Measurements from ENCODE around the gene ASTN2. TPM values are rescaled to one million over a fixed set of nuclear protein-coding genes. Genes with fewer than 3 reads are reported as not detected.

Gene ASTN2
- polyA plus RNA-seq, 4 donors, result 3.0 to 15.2 (median 3.7) TPM

- DNase-seq (no peak), FAIRE-seq (no peak)
- H3K27ac ChIP-seq (ENCODE audit: low read depth in 1 of 3, low read length in 2 of 3), result no peak overlapping the region
- no peaks in the 10 kb centered on the region for H3K36me3 ChIP-seq (ENCODE audit: control insufficient read depth in 3 of 3, insufficient read depth in 2 of 3, low read depth in 1 of 3, low read length in 3 of 3)
- WGBS, 3 donors, result 0 to 36% (median 32%) methylated on average over 1 of the region's 1 CpG
- H3K4me3 ChIP-seq (ENCODE audit: low read depth in 1 of 3, low read length in 3 of 3), result no peak overlapping the region
- H3K4me1 ChIP-seq (ENCODE audit: control insufficient read depth in 3 of 3, insufficient read depth in 2 of 3, low read depth in 1 of 3, low read length in 2 of 3), result no peaks in the 10 kb centered on the region
- no peaks in the 10 kb centered on the region for H3K27me3 ChIP-seq (ENCODE audit: control insufficient read depth in 3 of 3, insufficient read depth in 3 of 3, low read length in 3 of 3)
- no peaks in the 10 kb centered on the region for H3K9me3 ChIP-seq (ENCODE audit: control insufficient read depth in 2 of 2, insufficient read depth in 1 of 2, low read depth in 1 of 2, low read length in 1 of 2)
These were observed 183.8 kb downstream of the ASTN2 start for GRCh38 chr9:117231012-117231411.

- FAIRE-seq (no peak), DNase-seq (no peak)
- WGBS, 3 donors, result 53 to 70% (median 59%) methylated on average over 4 of the region's 4 CpGs
- H3K27me3 ChIP-seq (ENCODE audit: control insufficient read depth in 3 of 3, insufficient read depth in 3 of 3, low read length in 3 of 3), result no peaks in the 10 kb centered on the region
- no peak overlapping the region for H3K27ac ChIP-seq (ENCODE audit: low read depth in 1 of 3, low read length in 2 of 3)
- no peaks in the 10 kb centered on the region for H3K4me1 ChIP-seq (ENCODE audit: control insufficient read depth in 3 of 3, insufficient read depth in 2 of 3, low read depth in 1 of 3, low read length in 2 of 3)
- no peaks in the 10 kb centered on the region for H3K36me3 ChIP-seq (ENCODE audit: control insufficient read depth in 3 of 3, insufficient read depth in 2 of 3, low read depth in 1 of 3, low read length in 3 of 3)
- no peaks in the 10 kb centered on the region for H3K9me3 ChIP-seq (ENCODE audit: control insufficient read depth in 2 of 2, insufficient read depth in 1 of 2, low read depth in 1 of 2, low read length in 1 of 2)
- H3K4me3 ChIP-seq (ENCODE audit: low read depth in 1 of 3, low read length in 3 of 3), result no peak overlapping the region
These were observed 190.2 kb downstream of the ASTN2 start for GRCh38 chr9:117224695-117225094.

GRCh38 chr9:117218951-117219350 lies 195.9 kb downstream of the ASTN2 start:
- Histone ChIP-seq H3K27ac (ENCODE audit: low read depth in 1 of 3, low read length in 2 of 3) (no peak overlapping the region), H3K9me3 (ENCODE audit: control insufficient read depth in 2 of 2, insufficient read depth in 1 of 2, low read depth in 1 of 2, low read length in 1 of 2) (no peaks in the 10 kb centered on the region), H3K4me3 (ENCODE audit: low read depth in 1 of 3, low read length in 3 of 3) (no peak overlapping the region), H3K27me3 (ENCODE audit: control insufficient read depth in 3 of 3, insufficient read depth in 3 of 3, low read length in 3 of 3) (no peaks in the 10 kb centered on the region), H3K4me1 (ENCODE audit: control insufficient read depth in 3 of 3, insufficient read depth in 2 of 3, low read depth in 1 of 3, low read length in 2 of 3) (no peaks in the 10 kb centered on the region), H3K36me3 (ENCODE audit: control insufficient read depth in 3 of 3, insufficient read depth in 2 of 3, low read depth in 1 of 3, low read length in 3 of 3) (no peaks in the 10 kb centered on the region)
- FAIRE-seq (no peak), DNase-seq (no peak)
- 26 to 64% (median 33%) methylated on average over 3 of the region's 3 CpGs for WGBS, 3 donors

GRCh38 chr9:117214416-117214815 lies 200.4 kb downstream of the ASTN2 start:
- no peaks in the 10 kb centered on the region for H3K36me3 ChIP-seq (ENCODE audit: control insufficient read depth in 3 of 3, insufficient read depth in 2 of 3, low read depth in 1 of 3, low read length in 3 of 3)
- 93 to 95% (median 94%) methylated on average over 23 of the region's 23 CpGs for WGBS, 3 donors
- FAIRE-seq, result no peak
- DNase-seq, result no peak
- no peak overlapping the region for H3K27ac ChIP-seq (ENCODE audit: low read depth in 1 of 3, low read length in 2 of 3)
- no peaks in the 10 kb centered on the region for H3K27me3 ChIP-seq (ENCODE audit: control insufficient read depth in 3 of 3, insufficient read depth in 3 of 3, low read length in 3 of 3)
- H3K4me1 ChIP-seq (ENCODE audit: control insufficient read depth in 3 of 3, insufficient read depth in 2 of 3, low read depth in 1 of 3, low read length in 2 of 3), result no peaks in the 10 kb centered on the region
- H3K4me3 ChIP-seq (ENCODE audit: low read depth in 1 of 3, low read length in 3 of 3), result no peak overlapping the region
- no peaks in the 10 kb centered on the region for H3K9me3 ChIP-seq (ENCODE audit: control insufficient read depth in 2 of 2, insufficient read depth in 1 of 2, low read depth in 1 of 2, low read length in 1 of 2)

- DNase-seq (no peak), FAIRE-seq (no peak)
- whole genome bisulfite sequencing, 3 donors, result 6 to 11% (median 10%) methylated on average over 3 of the region's 3 CpGs
- H3K4me3 ChIP-seq (ENCODE audit: low read depth in 1 of 3, low read length in 3 of 3), result no peak overlapping the region
- no peak overlapping the region for H3K27ac ChIP-seq (ENCODE audit: low read depth in 1 of 3, low read length in 2 of 3)
- H3K36me3 ChIP-seq (ENCODE audit: control insufficient read depth in 3 of 3, insufficient read depth in 2 of 3, low read depth in 1 of 3, low read length in 3 of 3), result no peaks in the 10 kb centered on the region
- H3K9me3 ChIP-seq (ENCODE audit: control insufficient read depth in 2 of 2, insufficient read depth in 1 of 2, low read depth in 1 of 2, low read length in 1 of 2), result peaks cover 0 to 4% of the 10 kb centered on the region in 2 donors
- H3K4me1 ChIP-seq (ENCODE audit: control insufficient read depth in 3 of 3, insufficient read depth in 2 of 3, low read depth in 1 of 3, low read length in 2 of 3), result no peaks in the 10 kb centered on the region
- no peaks in the 10 kb centered on the region for H3K27me3 ChIP-seq (ENCODE audit: control insufficient read depth in 3 of 3, insufficient read depth in 3 of 3, low read length in 3 of 3)
These were observed 203.6 kb downstream of the ASTN2 start for GRCh38 chr9:117211280-117211679.

GRCh38 chr9:117205806-117206205 lies 209.1 kb downstream of the ASTN2 start:
- Histone ChIP-seq H3K4me3 (ENCODE audit: low read depth in 1 of 3, low read length in 3 of 3) (no peak overlapping the region), H3K9me3 (ENCODE audit: control insufficient read depth in 2 of 2, insufficient read depth in 1 of 2, low read depth in 1 of 2, low read length in 1 of 2) (peaks cover 0 to 4% of the 10 kb centered on the region in 2 donors), H3K27ac (ENCODE audit: low read depth in 1 of 3, low read length in 2 of 3) (no peak overlapping the region), H3K4me1 (ENCODE audit: control insufficient read depth in 3 of 3, insufficient read depth in 2 of 3, low read depth in 1 of 3, low read length in 2 of 3) (no peaks in the 10 kb centered on the region), H3K27me3 (ENCODE audit: control insufficient read depth in 3 of 3, insufficient read depth in 3 of 3, low read length in 3 of 3) (no peaks in the 10 kb centered on the region), H3K36me3 (ENCODE audit: control insufficient read depth in 3 of 3, insufficient read depth in 2 of 3, low read depth in 1 of 3, low read length in 3 of 3) (no peaks in the 10 kb centered on the region)
- 37 to 65% (median 54%) methylated on average over 4 of the region's 4 CpGs for WGBS, 3 donors
- no peak for DNase-seq
- no peak for FAIRE-seq

GRCh38 chr9:117204971-117205370 lies 209.9 kb downstream of the ASTN2 start:
- no peaks in the 10 kb centered on the region for H3K36me3 ChIP-seq (ENCODE audit: control insufficient read depth in 3 of 3, insufficient read depth in 2 of 3, low read depth in 1 of 3, low read length in 3 of 3)
- no peaks in the 10 kb centered on the region for H3K4me1 ChIP-seq (ENCODE audit: control insufficient read depth in 3 of 3, insufficient read depth in 2 of 3, low read depth in 1 of 3, low read length in 2 of 3)
- no peak overlapping the region for H3K27ac ChIP-seq (ENCODE audit: low read depth in 1 of 3, low read length in 2 of 3)
- H3K4me3 ChIP-seq (ENCODE audit: low read depth in 1 of 3, low read length in 3 of 3), result no peak overlapping the region
- H3K9me3 ChIP-seq (ENCODE audit: control insufficient read depth in 2 of 2, insufficient read depth in 1 of 2, low read depth in 1 of 2, low read length in 1 of 2), result peaks cover 0 to 4% of the 10 kb centered on the region in 2 donors
- FAIRE-seq, result no peak
- no peak for DNase-seq
- 26 to 62% (median 36%) methylated on average over 1 of the region's 1 CpG for WGBS, 3 donors
- H3K27me3 ChIP-seq (ENCODE audit: control insufficient read depth in 3 of 3, insufficient read depth in 3 of 3, low read length in 3 of 3), result no peaks in the 10 kb centered on the region

- Histone ChIP-seq H3K27me3 (ENCODE audit: control insufficient read depth in 3 of 3, insufficient read depth in 3 of 3, low read length in 3 of 3) (no peaks in the 10 kb centered on the region), H3K4me3 (ENCODE audit: low read depth in 1 of 3, low read length in 3 of 3) (no peak overlapping the region), H3K36me3 (ENCODE audit: control insufficient read depth in 3 of 3, insufficient read depth in 2 of 3, low read depth in 1 of 3, low read length in 3 of 3) (no peaks in the 10 kb centered on the region), H3K27ac (ENCODE audit: low read depth in 1 of 3, low read length in 2 of 3) (no peak overlapping the region), H3K9me3 (ENCODE audit: control insufficient read depth in 2 of 2, insufficient read depth in 1 of 2, low read depth in 1 of 2, low read length in 1 of 2) (no peaks in the 10 kb centered on the region), H3K4me1 (ENCODE audit: control insufficient read depth in 3 of 3, insufficient read depth in 2 of 3, low read depth in 1 of 3, low read length in 2 of 3) (no peaks in the 10 kb centered on the region)
- WGBS, 3 donors, result 11 to 21% (median 16%) methylated on average over 5 of the region's 5 CpGs
- peak in 1 of 2 donors; percentile 4 for DNase-seq
- FAIRE-seq, result no peak
These were observed 223.2 kb downstream of the ASTN2 start for GRCh38 chr9:117191504-117192261.

GRCh38 chr9:117189121-117189520 lies 225.7 kb downstream of the ASTN2 start:
- DNase-seq (no peak), FAIRE-seq (no peak)
- 70 to 77% (median 75%) methylated on average over 3 of the region's 3 CpGs for WGBS, 3 donors
- Histone ChIP-seq H3K4me3 (ENCODE audit: low read depth in 1 of 3, low read length in 3 of 3) (no peak overlapping the region), H3K27me3 (ENCODE audit: control insufficient read depth in 3 of 3, insufficient read depth in 3 of 3, low read length in 3 of 3) (no peaks in the 10 kb centered on the region), H3K4me1 (ENCODE audit: control insufficient read depth in 3 of 3, insufficient read depth in 2 of 3, low read depth in 1 of 3, low read length in 2 of 3) (no peaks in the 10 kb centered on the region), H3K9me3 (ENCODE audit: control insufficient read depth in 2 of 2, insufficient read depth in 1 of 2, low read depth in 1 of 2, low read length in 1 of 2) (no peaks in the 10 kb centered on the region), H3K36me3 (ENCODE audit: control insufficient read depth in 3 of 3, insufficient read depth in 2 of 3, low read depth in 1 of 3, low read length in 3 of 3) (no peaks in the 10 kb centered on the region), H3K27ac (ENCODE audit: low read depth in 1 of 3, low read length in 2 of 3) (no peak overlapping the region)
